Renal pelvis (tissue), 12 donors: ENCODE data around the gene FAM9C. TPM values are rescaled to one million over a fixed set of nuclear protein-coding genes. Genes with fewer than 3 reads are reported as not detected.
"Not testable (repeated sequence)": the region's sequence is repeated elsewhere in the genome, so short reads cannot be mapped to it uniquely, and the experiment has no call there.

Experiments
- DNase-seq: peaks from one replicate; pipeline ENCODE4 v3.0.0-alpha.2; 2013
- long read RNA-seq, 16 experiments: transcript quantifications; one replicate each; lab custom pipeline, GENCODE V29; 2026
- polyA plus RNA-seq, 3 donors: library from polyadenylated mRNA; unstranded; fragments of 120-200 nt; gene quantifications; one replicate each; pipeline ENCODE4 v1.2.1, GENCODE V29; 2013; ENCODE audit not compliant: insufficient read length in 3 of 3

Gene FAM9C
- polyA plus RNA-seq = under 1 TPM; 0.19 to 0.65 (median 0.49) TPM
- long read RNA-seq, donor 1 = 0 reads
- long read RNA-seq, donor 2 = 0 reads
- long read RNA-seq, donor 3 = 0 reads
- long read RNA-seq, donor 4 = 0 reads
- long read RNA-seq, donor 5 = 0 reads
- long read RNA-seq, donor 6 = 0 reads
- long read RNA-seq, donor 7 = 0 reads
- long read RNA-seq, donor 8 = 0 reads
- long read RNA-seq, donor 9 = 0 reads
- long read RNA-seq, donor 10 = 0 reads
- long read RNA-seq, donor 11 = 0 reads
- long read RNA-seq, donor 12 = 0 reads
- long read RNA-seq, donor 13 = 0 reads
- long read RNA-seq, donor 14 = 0 reads
- long read RNA-seq, donor 15 = 0 reads
- long read RNA-seq, donor 16 = 0 reads

DNA sequence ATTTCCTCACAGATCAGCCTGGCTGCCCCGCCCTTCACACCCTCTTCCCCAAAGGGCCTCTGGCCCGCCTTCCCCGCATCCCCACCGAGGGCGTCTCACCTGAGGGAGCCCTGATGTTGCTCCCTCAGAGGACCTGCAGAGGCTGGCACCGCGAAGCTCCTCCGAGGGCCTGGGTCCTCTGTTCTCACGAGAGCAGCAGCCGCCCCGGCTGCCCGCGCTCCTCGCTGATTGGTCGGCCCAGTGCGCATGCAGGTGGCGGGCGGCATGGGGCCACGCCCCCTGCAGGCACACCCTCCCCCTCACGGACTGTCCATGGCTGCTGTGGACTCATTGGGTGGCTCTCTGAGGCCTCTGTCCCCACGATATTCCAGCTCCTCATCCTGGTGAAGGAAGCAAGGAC, at the start of gene FAM9C:
Gene FAM9C (minus strand): TSS at position 180 of the 400 bp plus-strand sequence. CDS start 831 bp downstream, outside the sequence.
- DNase-seq = no peak

DNA sequence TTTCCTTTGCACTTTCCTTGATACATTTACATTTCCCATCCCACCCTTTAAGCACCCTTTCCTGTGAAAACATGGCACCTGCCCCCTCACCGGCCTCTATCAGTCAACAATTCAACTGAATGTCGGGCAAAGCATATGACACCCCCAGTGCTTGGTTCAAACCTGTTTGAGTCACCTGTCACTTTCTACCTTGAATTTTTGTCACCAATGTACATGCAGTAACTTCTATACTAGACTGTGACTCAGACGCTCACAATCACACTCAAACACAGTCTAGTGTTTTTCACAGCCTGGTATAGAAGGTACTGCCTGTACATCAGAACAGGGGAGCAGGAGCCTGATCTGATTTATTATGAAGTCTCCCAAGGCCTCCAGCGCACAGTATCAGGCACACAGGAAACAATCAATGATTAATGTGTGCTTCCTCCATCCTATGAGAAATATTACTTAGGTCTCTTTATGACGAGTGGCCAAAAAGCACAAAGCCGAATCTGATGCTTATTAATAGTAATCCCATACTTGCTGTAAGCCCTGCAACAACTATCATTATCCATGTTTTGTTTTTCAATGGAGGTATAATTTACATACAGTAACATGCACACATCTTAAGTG, 49.2 kb upstream of the FAM9C start:
- no peak for DNase-seq

DNA sequence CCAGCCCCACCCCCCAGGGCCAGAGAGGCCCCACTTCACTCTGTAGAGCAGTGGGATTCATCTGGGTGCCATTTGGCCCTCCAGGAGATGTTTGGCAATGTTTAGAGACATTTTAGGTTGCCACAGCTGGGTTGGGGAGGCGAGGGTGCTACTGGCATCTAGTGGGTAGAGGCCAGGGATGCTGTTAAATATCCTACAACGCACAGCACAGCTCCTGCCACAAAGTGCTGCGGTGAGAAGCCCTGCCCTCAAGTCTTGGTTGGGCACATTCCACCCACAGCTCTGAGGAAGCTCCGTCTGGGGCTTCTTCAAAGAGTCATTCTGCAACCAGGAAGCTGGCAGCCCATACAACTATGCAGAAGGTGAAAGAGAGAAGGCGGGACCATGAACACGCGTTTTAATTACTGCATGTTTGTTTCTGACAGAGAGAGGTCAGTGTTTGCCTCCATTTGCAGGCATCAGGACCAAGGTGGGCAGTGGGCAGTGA, 48.1 kb upstream of the FAM9C start:
- no peak for DNase-seq

DNA sequence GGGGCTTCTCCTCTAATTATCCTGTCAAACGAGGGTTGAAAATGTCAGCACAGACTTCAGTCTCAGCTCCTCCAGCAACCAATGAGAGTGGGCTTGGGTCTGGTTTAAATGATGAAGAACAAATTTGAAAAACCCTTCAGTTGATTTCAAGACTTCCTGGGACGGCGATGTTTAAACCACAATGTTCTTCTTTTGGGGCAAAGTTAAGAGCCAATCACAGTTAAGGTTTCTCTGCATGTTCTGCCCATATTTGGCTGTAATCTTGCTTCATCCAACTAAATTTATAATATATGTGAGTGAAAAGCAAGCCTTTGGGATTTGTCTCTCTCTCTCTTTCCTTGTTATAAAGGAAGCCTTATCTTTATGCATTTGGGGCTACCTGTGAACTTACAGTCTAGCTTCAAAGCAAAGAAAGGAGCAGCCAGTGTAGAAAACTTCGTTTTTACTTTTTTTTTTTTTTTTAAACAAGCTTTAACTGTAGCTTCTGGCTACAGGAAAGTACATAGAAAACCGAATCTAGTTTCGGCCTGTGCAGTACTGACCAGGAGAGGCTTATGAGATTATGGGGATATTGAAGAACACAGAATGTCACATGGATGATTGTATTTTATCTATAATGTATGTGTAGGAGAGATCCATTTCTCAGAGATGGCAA, 46.8 kb upstream of the FAM9C start:
- DNase-seq = no peak

GRCh38 chrX:13090339-13091110, 46.1 kb upstream of the FAM9C start:
- no peak for DNase-seq

DNA sequence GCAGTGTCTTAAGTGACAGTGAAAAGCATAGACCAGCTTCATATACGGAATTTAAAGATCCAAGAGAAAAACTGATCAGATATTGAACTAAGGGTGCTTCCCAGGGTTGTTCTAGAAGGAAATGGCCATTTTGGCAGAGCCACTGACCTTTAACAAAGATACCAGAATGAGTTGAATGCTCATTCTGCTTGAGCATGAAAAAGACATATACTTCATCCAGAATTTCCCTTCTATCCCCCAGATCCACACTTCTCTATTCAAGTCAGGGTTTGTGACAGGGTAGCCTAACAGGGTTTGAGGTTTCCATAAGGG, 45.6 kb upstream of the FAM9C start:
- no peak for DNase-seq

- no peak for DNase-seq
These were observed 43.7 kb upstream of the FAM9C start for GRCh38 chrX:13088156-13088487.

- no peak for DNase-seq
These were observed 43.1 kb upstream of the FAM9C start for GRCh38 chrX:13087322-13088155.

GRCh38 chrX:13086793-13087321, 42.4 kb upstream of the FAM9C start:
- DNase-seq = not testable (repeated sequence)

DNA sequence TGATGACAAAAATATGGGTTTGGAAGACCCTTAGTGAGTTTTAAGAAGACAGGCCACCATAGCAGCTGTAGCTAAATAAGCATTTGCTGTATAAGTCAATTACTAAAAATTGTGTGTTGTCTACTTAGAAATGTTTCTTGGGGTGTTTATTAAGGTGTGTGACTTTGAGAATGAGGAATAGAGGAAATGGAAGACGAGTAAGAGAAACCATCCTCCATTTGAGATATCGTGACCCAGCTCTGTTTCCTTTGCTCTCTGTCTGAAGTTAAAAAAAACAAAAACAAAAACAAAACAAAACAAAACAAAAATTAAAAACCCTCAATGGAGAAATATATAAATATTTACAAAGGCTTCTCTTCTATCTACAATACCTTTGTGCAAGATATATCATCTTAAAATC, 41.7 kb upstream of the FAM9C start:
- no peak for DNase-seq

- DNase-seq = no peak
These were observed 41.1 kb upstream of the FAM9C start for GRCh38 chrX:13085526-13085925.

- no peak for DNase-seq
These were observed 40.2 kb upstream of the FAM9C start for GRCh38 chrX:13084611-13085010.

- not testable (repeated sequence) for DNase-seq
These were observed 39.4 kb upstream of the FAM9C start for GRCh38 chrX:13083755-13084326.

GRCh38 chrX:13082206-13083065, 38.0 kb upstream of the FAM9C start:
- no peak for DNase-seq

- no peak for DNase-seq
These were observed 37.2 kb upstream of the FAM9C start for GRCh38 chrX:13081395-13082205.

DNA sequence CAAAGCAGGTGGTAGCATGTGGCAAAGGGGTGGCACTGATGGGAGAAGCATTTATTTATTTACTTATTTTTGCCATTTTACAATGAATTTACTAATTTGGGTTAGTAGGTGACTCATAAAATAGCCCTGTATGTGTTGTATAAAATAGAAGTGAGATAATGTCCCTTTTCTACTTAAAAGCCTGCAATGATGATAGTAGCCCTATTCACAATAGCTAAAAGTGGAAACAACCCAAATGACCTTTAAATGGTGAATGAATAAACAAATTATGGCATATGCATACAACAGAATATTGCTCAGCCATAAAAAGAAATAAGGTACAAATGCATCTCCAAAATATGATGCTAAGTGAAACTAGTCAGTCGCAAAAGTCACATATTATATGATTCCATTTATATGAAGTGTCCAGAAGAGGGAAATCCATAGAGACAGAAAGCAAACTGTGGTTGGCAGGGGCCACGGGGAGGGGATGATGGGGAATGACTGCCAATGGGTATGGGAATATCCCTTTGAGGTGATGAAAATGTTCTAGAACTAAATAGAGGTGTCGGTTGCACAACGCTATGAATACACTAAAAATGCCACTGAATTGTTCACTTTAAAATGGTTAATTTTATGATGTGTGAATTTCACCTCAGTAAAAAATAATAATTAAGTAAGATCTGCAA, 35.8 kb upstream of the FAM9C start:
- no peak for DNase-seq

DNA sequence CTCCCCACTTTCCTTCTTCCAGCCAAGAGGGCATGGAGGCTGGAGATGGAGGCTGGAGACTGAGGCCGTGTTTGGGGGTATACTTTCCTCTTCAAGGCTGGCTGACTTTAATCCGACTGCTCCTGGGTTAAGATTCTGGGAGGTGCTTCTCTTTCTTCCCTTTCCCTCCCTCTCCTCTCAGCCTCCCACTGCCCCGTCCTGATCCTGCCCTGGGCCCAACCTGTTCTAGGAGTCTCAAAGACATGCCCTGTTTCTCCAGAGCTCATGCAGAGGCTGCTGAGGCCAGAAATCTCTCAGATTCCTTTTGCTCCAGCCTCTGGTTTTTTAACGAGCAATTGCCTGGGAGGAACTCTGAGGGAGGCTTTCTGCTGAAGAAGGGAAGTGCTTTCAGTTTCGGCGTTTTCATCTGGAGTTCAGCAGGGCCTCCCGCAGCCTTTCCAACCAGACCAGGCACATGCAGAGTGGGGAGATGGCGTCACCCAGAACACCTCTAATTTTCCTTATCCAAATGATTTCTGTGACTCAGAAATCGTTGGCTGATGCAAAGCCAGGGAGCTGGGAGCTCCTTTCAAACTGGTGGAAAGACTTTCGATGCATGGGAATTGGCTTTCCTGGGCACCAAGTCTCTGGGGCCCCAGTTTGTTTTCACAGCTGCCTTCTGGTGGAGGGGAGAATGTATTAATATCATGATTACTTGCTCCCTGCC, 34.5 kb upstream of the FAM9C start:
- no peak for DNase-seq

DNA sequence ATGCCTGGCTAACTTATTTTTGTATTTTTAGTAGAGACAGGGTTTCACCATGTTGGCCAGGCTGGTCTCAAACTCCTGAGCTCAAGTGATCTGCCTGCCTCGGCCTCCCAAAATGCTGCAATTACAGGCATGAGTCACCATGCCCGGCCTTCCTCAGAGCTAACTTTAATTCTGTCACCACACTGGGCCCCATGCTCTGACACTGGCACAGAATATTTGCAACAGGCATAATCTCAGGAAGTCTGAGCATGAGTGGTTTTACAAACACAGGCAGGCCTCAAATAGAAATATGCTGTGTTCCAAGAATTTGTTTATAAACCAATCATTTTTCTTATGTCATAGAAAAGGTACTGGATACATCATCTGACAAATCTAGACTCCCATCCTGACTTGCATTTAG, 32.7 kb upstream of the FAM9C start:
- no peak for DNase-seq
